Measurements from ENCODE around the gene BTAF1. TPM values are rescaled to one million over a fixed set of nuclear protein-coding genes. Genes with fewer than 3 reads are reported as not detected.

The BTAF1 gene
- total and polyA plus RNA-seq, 10 of the 15 experiments (the other 5 are each of a cell fraction or from before 2014, with no cell fraction given): 11.8 to 157 (median 55.5) TPM

GRCh38 chr10:92052088-92052487 lies 128.5 kb downstream of the BTAF1 start:
- DNase-seq (ENCODE audit: low read depth, low spot score): no peak
- Histone ChIP-seq H3K9me3 (replicated peaks; ENCODE audit: control insufficient read depth, insufficient read depth, low read length) (no peaks in the 10 kb centered on the region), H3K36me3 (ENCODE audit: control insufficient read depth in 2 of 2, insufficient read depth in 2 of 2, low read length in 1 of 2) (peaks cover 0 to 2% of the 10 kb centered on the region in 2 experiments; a peak in 1 of 4 replicates), H4K20me1 (ENCODE audit: control insufficient read depth, insufficient read depth) (no peaks in the 10 kb centered on the region), H3K27ac (ENCODE audit: control insufficient read depth, insufficient read depth) (no peak overlapping the region), H3K9ac (ENCODE audit: control insufficient read depth, insufficient read depth, low read length) (no peak overlapping the region), H3K4me2 (ENCODE audit: control insufficient read depth, insufficient read depth) (no peak overlapping the region), H3K79me2 (ENCODE audit: control insufficient read depth, insufficient read depth, low read length) (no peaks in the 10 kb centered on the region), H3K27me3 (replicated peaks in 1 of 2; ENCODE audit: control insufficient read depth in 2 of 2, insufficient read depth in 2 of 2, low read length in 1 of 2) (no peaks in the 10 kb centered on the region), H3K4me1 (ENCODE audit: control insufficient read depth, insufficient read depth, low read length) (peaks cover 6% of the 10 kb centered on the region), H2AFZ (ENCODE audit: control insufficient read depth, low read depth, low read length) (no peak overlapping the region), H3K4me3 (no peak overlapping the region)
- SMC1A ChIA-PET (ENCODE audit: uncharacterized antibody, unreplicated experiment): interaction anchor here (1.6 kb wide), 1 partner anchor 383 kb away, joined by 5 read pairs; no protein-coding TSS in a partner anchor
- no peak for ATAC-seq
- FAIRE-seq: no peak
- 97% methylated on average over 15 of the region's 18 CpGs for WGBS (ENCODE audit: insufficient coverage, insufficient replicate concordance, low lambda C conversion rate, missing lambda C conversion rate)
- RAD21 ChIA-PET (ENCODE audit: unreplicated experiment): no interaction called here
- in situ Hi-C loops (cut with MboI) (no loop called here), intact Hi-C loops (cut with micrococcal nuclease; ENCODE audit: unreplicated experiment) (no loop called here)
- POLR2A ChIA-PET: no interaction called here
- BruUV-seq (replicated peaks): no TSS peak
- CTCF ChIA-PET: interaction anchor here (2.4 kb wide), 1 partner anchor 17 kb away, joined by 6 read pairs; no protein-coding TSS in a partner anchor
- no peak for TF ChIP-seq NR2C2 (IDR thresholded peaks at IDR 0.05; ENCODE audit: borderline replicate concordance, control insufficient read depth, insufficient read length, low read depth)
- no peak for TF ChIP-seq EZH2 (IDR thresholded peaks at IDR 0.05; ENCODE audit: borderline replicate concordance, control insufficient read depth, low read depth, low read length)
- TF ChIP-seq BMI1 (IDR thresholded peaks at IDR 0.05; ENCODE audit: borderline replicate concordance): no peak
- no peak for TF ChIP-seq ELK1 (IDR thresholded peaks at IDR 0.05; ENCODE audit: low read depth, low read length)
- no peak for TF ChIP-seq CEBPB (IDR thresholded peaks at IDR 0.05; ENCODE audit: borderline replicate concordance in 1 of 2, low read depth in 2 of 2, low read length in 2 of 2)
- TF ChIP-seq E2F4 (IDR thresholded peaks at IDR 0.05; ENCODE audit: low read depth, low read length): no peak
- no peak for TF ChIP-seq PRDM15 (CRISPR knock-in tag; IDR thresholded peaks at IDR 0.05)
- TF ChIP-seq MAX (IDR thresholded peaks at IDR 0.05; ENCODE audit: low read depth, low read length): no peak
- TF ChIP-seq TAF1 (IDR thresholded peaks at IDR 0.05; ENCODE audit: borderline replicate concordance, low read depth, low read length): no peak
- no peak for TF ChIP-seq NFXL1 (IDR thresholded peaks at IDR 0.05; ENCODE audit: borderline replicate concordance)
- TF ChIP-seq YY1 (IDR thresholded peaks at IDR 0.05; ENCODE audit: low read depth, low read length): no peak
- no peak for TF ChIP-seq ZNF207 (IDR thresholded peaks at IDR 0.05; ENCODE audit: borderline replicate concordance)
- no peak for TF ChIP-seq NR2F1 (conservative IDR thresholded peaks at IDR 0.05)
- TF ChIP-seq ZBTB40 (IDR thresholded peaks at IDR 0.05; ENCODE audit: borderline replicate concordance): no peak

All from GM12878 (cell line).